HepG2 (cell line): Measurements from ENCODE around the gene ERLIN1. TPM values are rescaled to one million over a fixed set of nuclear protein-coding genes. Genes with fewer than 3 reads are reported as not detected.
A peak's percentile ranks its signal among the peaks of the same experiment; 100 is the strongest.

Source experiments
- CHCHD3 ChIP-seq: sonication (generic); formaldehyde crosslinking; IDR thresholded peaks from 2 replicates; pipeline ENCODE4 v1.8.0; 2022; ENCODE audit warnings: mild to moderate bottlenecking, missing genetic modification reagents, moderate library complexity
- MTA3 ChIP-seq: sonication (generic); formaldehyde crosslinking; IDR thresholded peaks from 2 replicates; pipeline ENCODE4 v1.4.0; 2020; ENCODE audit warnings: missing genetic modification reagents
- PLRG1 ChIP-seq: fragments of 450-650 bp; conservative IDR thresholded peaks from 2 replicates; pipeline ENCODE4 v1.6.1; 2016
- RBM39 ChIP-seq: fragments of 200-400 bp; formaldehyde crosslinking; IDR thresholded peaks from one replicate; pipeline ENCODE4 v1.6.1; 2018; ENCODE audit warnings: antibody characterized with exemption, mild to moderate bottlenecking, low read depth, low read length; ENCODE audit not compliant: poor library complexity, severe bottlenecking
- SMC3 ChIP-seq: IDR thresholded peaks from 2 replicates; pipeline ENCODE4 v1.6.1; 2011; ENCODE audit warnings: low read length, improper control_type of control experiment
- SOX5 ChIP-seq: IDR thresholded peaks from 2 replicates; pipeline ENCODE4 v1.6.1; 2016; ENCODE audit warnings: borderline replicate concordance
- ZBTB38 ChIP-seq: sonication (generic); formaldehyde crosslinking; IDR thresholded peaks from 2 replicates; pipeline ENCODE4 v1.5.1; 2020; ENCODE audit warnings: mild to moderate bottlenecking, missing genetic modification reagents
- ZNF224 ChIP-seq: sonication (generic); formaldehyde crosslinking; IDR thresholded peaks from 2 replicates; pipeline ENCODE4 v1.5.0; 2020; ENCODE audit warnings: mild to moderate bottlenecking, missing genetic modification reagents
- ZNF256 ChIP-seq: sonication (generic); formaldehyde crosslinking; conservative IDR thresholded peaks from 2 replicates; pipeline ENCODE4 v1.4.0; 2020; ENCODE audit warnings: missing genetic modification reagents
- ZNF367 ChIP-seq: sonication (generic); formaldehyde crosslinking; IDR thresholded peaks from 2 replicates; pipeline ENCODE4 v1.4.0; 2020; ENCODE audit warnings: missing genetic modification reagents, borderline replicate concordance
- ZNF44 ChIP-seq: sonication (generic); formaldehyde crosslinking; IDR thresholded peaks from 2 replicates; pipeline ENCODE4 v1.5.1; 2020; ENCODE audit warnings: mild to moderate bottlenecking, missing genetic modification reagents
- ZNF484 ChIP-seq: sonication (generic); formaldehyde crosslinking; IDR thresholded peaks from 2 replicates; pipeline ENCODE4 v1.5.1; 2020; ENCODE audit warnings: mild to moderate bottlenecking, low read depth, missing genetic modification reagents, borderline replicate concordance
- ZNF567 ChIP-seq: sonication (generic); formaldehyde crosslinking; IDR thresholded peaks from 2 replicates; pipeline ENCODE4 v1.8.1; 2023; ENCODE audit warnings: mild to moderate bottlenecking, missing genetic modification reagents, borderline replicate concordance
- ZNF572 ChIP-seq: sonication (generic); formaldehyde crosslinking; IDR thresholded peaks from 2 replicates; pipeline ENCODE4 v1.5.1; 2020; ENCODE audit warnings: mild to moderate bottlenecking, missing genetic modification reagents
- ZNF616 ChIP-seq: sonication (generic); formaldehyde crosslinking; IDR thresholded peaks from 2 replicates; pipeline ENCODE4 v1.5.0; 2020; ENCODE audit warnings: low read depth, mild to moderate bottlenecking, missing genetic modification reagents
- ZNF724P ChIP-seq: sonication (generic); formaldehyde crosslinking; IDR thresholded peaks from 2 replicates; pipeline ENCODE4 v1.8.0; 2022; ENCODE audit warnings: missing genetic modification reagents, borderline replicate concordance
- polyA plus RNA-seq, 8 experiments: library from polyadenylated mRNA; depleted of rRNA in 3 of 8; stranded (reverse) in 7 of 8; unstranded in 1 of 8; fragments of >200 nt; fragmentation: Illumina TruSeq in 4 of 8; extraction: Trizol in 4 of 8; gene quantifications; 2 replicates each; pipeline versions ENCODE4 v1.2.1 to v1.2.3, GENCODE V29; 2011 to 2016; ENCODE audit warnings: low read depth in 4 of 8, missing spikeins in 1 of 8, mixed read lengths in 1 of 8; ENCODE audit not compliant: insufficient read depth in 1 of 8
- total RNA-seq, 5 experiments: library from RNA; depleted of rRNA; stranded (reverse); fragments of >200 nt; fragmentation: Illumina TruSeq; extraction: Trizol; gene quantifications; 2 replicates each; pipeline ENCODE4 v1.2.3, GENCODE V29; 2016; ENCODE audit warnings: low read depth in 1 of 5
- TF ChIP-seq, protein P1 (sequence below): fragments of 450-650 bp; IDR thresholded peaks from 2 replicates; pipeline ENCODE4 v1.6.1; 2016
- TF ChIP-seq, protein P2 (sequence below): sonication (generic); formaldehyde crosslinking; IDR thresholded peaks from 2 replicates; pipeline ENCODE4 v1.4.0; 2020; ENCODE audit warnings: missing genetic modification reagents, borderline replicate concordance
- TF ChIP-seq, protein P3 (sequence below): sonication (generic); formaldehyde crosslinking; conservative IDR thresholded peaks from 2 replicates; pipeline ENCODE4 v1.8.0; 2022; ENCODE audit warnings: missing genetic modification reagents
- TF ChIP-seq, protein P4 (sequence below): sonication (generic); formaldehyde crosslinking; IDR thresholded peaks from 2 replicates; pipeline ENCODE4 v1.8.0; 2022; ENCODE audit warnings: mild to moderate bottlenecking, missing genetic modification reagents

ERLIN1 gene
- total and polyA plus RNA-seq, 2 of the 13 experiments (the other 11 are each of a cell fraction or from before 2014, with no cell fraction given), result 56.8 to 69.3 TPM

DNA sequence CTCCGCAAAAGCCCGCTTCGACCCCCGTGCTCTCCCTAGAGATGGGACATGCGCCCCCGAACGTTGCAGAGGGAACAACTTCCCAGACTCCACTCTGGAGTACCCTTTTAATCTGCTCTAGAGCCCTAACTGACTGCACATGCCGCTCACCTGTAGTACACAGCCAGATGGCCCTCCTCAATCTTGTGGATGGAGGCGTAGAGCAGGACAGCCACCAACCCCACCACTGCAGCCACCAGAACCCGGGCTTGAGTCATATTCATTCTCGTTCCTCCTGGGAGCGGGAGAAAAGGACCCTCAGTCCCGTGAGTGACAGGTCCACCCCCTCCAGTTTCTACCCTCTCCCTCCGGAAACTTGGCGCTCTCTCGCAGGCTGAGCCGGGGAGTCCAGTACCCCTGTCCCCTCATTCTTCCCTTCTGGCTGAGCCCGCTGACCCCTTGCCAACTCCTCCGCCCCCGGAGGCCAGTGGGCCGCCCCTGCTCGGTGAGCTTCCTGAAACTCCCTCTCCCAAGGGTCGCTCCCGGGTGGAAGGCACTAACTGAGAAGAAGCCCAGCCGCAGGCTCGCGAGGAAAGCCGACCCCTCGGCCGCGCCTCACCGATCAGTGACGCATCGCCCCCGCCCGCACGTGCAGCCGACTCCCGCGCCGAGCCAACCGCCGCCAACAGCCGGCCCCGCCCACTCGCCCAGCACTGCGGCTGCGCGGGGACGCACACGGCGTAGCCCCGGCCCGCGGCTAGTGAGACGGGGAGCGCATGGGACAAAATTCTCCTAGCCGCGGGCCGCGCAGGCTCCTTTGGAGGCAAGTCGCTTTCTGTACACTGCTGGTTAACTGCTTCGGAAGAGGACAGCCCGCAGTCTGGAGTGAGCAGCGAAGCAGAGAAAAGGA lies at the start of gene ERLIN1 (continued):
- TF ChIP-seq, protein P1, sequence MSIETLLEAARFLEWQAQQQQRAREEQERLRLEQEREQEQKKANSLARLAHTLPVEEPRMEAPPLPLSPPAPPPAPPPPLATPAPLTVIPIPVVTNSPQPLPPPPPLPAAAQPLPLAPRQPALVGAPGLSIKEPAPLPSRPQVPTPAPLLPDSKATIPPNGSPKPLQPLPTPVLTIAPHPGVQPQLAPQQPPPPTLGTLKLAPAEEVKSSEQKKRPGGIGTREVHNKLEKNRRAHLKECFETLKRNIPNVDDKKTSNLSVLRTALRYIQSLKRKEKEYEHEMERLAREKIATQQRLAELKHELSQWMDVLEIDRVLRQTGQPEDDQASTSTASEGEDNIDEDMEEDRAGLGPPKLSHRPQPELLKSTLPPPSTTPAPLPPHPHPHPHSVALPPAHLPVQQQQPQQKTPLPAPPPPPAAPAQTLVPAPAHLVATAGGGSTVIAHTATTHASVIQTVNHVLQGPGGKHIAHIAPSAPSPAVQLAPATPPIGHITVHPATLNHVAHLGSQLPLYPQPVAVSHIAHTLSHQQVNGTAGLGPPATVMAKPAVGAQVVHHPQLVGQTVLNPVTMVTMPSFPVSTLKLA, result peak; percentile 79
- TF ChIP-seq ZNF572 (CRISPR knock-in tag), result peak; percentile 77; the same call in 1 of the 2 replicates
- TF ChIP-seq, protein P2, sequence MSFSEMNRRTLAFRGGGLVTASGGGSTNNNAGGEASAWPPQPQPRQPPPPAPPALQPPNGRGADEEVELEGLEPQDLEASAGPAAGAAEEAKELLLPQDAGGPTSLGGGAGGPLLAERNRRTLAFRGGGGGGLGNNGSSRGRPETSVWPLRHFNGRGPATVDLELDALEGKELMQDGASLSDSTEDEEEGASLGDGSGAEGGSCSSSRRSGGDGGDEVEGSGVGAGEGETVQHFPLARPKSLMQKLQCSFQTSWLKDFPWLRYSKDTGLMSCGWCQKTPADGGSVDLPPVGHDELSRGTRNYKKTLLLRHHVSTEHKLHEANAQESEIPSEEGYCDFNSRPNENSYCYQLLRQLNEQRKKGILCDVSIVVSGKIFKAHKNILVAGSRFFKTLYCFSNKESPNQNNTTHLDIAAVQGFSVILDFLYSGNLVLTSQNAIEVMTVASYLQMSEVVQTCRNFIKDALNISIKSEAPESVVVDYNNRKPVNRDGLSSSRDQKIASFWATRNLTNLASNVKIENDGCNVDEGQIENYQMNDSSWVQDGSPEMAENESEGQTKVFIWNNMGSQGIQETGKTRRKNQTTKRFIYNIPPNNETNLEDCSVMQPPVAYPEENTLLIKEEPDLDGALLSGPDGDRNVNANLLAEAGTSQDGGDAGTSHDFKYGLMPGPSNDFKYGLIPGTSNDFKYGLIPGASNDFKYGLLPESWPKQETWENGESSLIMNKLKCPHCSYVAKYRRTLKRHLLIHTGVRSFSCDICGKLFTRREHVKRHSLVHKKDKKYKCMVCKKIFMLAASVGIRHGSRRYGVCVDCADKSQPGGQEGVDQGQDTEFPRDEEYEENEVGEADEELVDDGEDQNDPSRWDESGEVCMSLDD, result 0 out of 2 replicates have a peak, but pooled peaks have one; percentile 52
- TF ChIP-seq, protein P3, sequence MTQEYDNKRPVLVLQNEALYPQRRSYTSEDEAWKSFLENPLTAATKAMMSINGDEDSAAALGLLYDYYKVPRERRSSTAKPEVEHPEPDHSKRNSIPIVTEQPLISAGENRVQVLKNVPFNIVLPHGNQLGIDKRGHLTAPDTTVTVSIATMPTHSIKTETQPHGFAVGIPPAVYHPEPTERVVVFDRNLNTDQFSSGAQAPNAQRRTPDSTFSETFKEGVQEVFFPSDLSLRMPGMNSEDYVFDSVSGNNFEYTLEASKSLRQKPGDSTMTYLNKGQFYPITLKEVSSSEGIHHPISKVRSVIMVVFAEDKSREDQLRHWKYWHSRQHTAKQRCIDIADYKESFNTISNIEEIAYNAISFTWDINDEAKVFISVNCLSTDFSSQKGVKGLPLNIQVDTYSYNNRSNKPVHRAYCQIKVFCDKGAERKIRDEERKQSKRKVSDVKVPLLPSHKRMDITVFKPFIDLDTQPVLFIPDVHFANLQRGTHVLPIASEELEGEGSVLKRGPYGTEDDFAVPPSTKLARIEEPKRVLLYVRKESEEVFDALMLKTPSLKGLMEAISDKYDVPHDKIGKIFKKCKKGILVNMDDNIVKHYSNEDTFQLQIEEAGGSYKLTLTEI (CRISPR knock-in tag), result peak; percentile 45; the same call in 1 of the 2 replicates
- TF ChIP-seq PLRG1, result no peak
- TF ChIP-seq ZNF724P (CRISPR knock-in tag), result peak; percentile 93; the same call in 1 of the 2 replicates
- TF ChIP-seq ZBTB38 (CRISPR knock-in tag), result peak; percentile 86
- no peak for TF ChIP-seq ZNF224 (CRISPR knock-in tag)
- peak; percentile 82 for TF ChIP-seq RBM39
- no peak for TF ChIP-seq SMC3
- TF ChIP-seq CHCHD3 (CRISPR knock-in tag), result peak; percentile 95
- TF ChIP-seq ZNF567, result no peak; the same call in 1 of the 2 replicates
- peak; percentile 57 for TF ChIP-seq SOX5
- no peak for TF ChIP-seq ZNF44 (CRISPR knock-in tag)
- TF ChIP-seq, protein P4, sequence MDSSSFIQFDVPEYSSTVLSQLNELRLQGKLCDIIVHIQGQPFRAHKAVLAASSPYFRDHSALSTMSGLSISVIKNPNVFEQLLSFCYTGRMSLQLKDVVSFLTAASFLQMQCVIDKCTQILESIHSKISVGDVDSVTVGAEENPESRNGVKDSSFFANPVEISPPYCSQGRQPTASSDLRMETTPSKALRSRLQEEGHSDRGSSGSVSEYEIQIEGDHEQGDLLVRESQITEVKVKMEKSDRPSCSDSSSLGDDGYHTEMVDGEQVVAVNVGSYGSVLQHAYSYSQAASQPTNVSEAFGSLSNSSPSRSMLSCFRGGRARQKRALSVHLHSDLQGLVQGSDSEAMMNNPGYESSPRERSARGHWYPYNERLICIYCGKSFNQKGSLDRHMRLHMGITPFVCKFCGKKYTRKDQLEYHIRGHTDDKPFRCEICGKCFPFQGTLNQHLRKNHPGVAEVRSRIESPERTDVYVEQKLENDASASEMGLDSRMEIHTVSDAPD (CRISPR knock-in tag), result 0 out of 2 replicates have a peak, but pooled peaks have one; percentile 53
- peak; percentile 83; the same call in 1 of the 2 replicates for TF ChIP-seq ZNF616
- no peak for TF ChIP-seq ZNF256 (CRISPR knock-in tag)
- TF ChIP-seq ZNF484, result no peak
- 0 out of 2 replicates have a peak, but pooled peaks have one; percentile 81 for TF ChIP-seq ZNF367 (CRISPR knock-in tag)
- TF ChIP-seq MTA3 (CRISPR knock-in tag), result no peak
